Stimulated activated CD8-positive, alpha-beta memory T cell treated with anti-CD3 and anti-CD28 coated beads, Interleukin-15, amount 100 ng/mL, for 24 hours (primary cell): ENCODE results near the gene VAMP5.
A peak's percentile ranks its signal among the peaks of the same experiment; 100 is the strongest.
"Not testable (repeated sequence)": the region's sequence is repeated elsewhere in the genome, so short reads cannot be mapped to it uniquely, and the experiment has no call there.

Experiments used
- DNase-seq: peaks from one replicate; pipeline ENCODE4 v3.0.0-alpha.2; 2020; ENCODE audit warnings: low read depth

Gene VAMP5, protein sequence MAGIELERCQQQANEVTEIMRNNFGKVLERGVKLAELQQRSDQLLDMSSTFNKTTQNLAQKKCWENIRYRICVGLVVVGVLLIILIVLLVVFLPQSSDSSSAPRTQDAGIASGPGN

DNA sequence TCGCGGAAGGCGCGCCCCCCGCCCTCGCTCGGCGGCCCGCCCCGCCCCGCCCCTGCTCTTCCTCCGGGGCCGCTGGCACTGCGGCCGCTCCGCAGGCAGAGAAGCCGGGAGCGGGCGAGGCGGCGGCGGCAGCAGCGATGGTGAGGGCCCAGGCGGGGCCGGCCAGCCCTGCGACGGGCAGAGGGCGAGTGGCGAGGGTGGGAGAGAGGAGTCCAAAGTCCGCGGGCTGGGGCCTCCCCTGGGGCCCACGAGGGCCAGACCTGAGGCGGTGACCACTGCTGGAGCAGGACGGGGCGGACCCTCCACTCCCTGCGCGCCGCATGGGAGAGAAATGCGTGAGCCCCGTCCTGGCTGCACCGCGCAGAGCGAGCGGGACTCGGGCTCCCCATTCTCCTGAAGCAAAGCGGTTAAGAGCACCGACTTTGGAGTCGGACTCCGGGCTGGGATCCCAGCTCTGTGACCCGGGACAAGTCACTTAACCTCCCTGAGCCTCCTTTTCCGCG lies at the start of gene VAMP5:
Gene VAMP5 (plus strand): TSS at position 78 of the 503 bp plus-strand sequence. CDS start 60 bp downstream, at position 138.
- DNase-seq = no peak

DNA sequence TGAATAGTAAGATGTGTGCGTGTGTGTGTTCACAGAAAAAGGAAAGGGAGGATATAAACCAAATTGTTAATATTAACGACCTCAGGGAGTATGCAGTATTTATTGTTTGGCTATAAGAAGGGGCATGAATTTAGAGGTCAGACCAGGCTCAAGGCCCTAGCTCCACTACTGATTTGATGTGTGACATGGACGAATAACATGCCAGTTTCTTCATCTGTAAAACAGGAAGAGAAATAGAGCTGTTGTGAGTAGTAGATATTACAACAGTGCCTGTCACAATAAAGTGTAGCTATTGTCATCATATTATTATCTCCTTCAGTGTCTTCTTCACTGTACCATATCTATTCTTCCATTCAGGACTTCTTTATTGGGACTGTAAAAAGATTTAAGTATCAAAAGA lies 49.4 kb upstream of the VAMP5 start:
- no peak for DNase-seq

DNA sequence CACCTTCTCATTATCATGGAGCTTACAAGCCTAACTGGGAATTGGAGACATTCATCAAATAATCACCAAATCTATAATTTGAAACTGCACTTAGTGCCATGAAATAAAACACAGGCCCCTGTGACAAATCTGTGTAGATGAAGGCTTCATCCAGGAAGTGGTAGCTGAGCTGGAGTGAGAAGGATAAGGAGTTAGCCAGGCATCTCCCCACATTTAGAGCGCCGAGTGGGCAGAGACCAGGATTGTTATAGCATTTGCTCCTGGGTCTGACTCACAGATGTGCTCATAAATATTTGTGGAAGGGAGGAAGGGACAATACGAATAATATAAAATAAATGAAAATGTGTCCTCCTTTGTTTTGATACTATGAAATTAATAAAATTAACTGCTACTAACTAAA lies 47.8 kb upstream of the VAMP5 start:
- no peak for DNase-seq

DNA sequence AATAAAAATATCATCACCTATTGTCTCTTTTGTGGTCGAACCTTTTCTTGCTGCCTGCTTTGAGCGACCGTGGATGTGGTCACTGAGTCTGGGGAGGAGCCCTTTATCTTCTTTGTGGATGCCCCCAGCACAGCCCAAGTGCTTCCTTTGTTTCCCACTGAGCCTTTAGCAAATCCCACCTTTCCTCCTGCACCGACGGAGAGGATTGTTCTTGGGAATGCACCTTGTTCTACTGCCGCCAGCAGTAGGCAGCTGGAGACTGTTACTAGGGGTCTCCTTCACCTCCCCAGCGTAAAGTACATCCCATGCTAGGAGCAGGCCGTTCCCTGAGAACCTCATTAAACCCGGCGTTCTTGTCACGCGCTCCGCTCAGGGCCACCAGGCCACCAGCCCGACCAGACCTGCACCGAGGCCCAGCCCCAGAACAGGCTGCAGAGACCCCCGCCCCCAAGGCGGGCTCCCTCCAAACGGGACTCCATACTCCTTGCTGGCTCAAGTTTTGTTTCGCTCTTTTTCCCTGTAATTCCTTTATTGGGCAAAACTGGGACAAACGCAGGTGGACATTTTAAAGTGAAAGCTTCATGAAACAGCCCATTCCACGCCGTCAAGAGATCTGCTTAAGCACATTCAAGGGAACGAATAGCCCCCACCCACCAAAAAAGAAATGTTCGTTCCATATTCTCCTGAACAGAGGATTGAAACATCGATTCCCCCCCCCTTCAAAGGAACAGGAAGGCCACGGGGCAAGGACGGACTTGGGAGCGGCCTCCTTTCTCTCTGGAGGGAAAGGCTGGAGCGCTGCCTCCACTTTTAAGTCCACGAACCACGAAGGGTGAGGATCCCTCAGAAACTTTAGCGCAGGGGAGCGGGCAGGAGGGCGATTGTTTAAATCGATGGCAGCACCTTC lies 46.4 kb upstream of the VAMP5 start:
- no peak for DNase-seq

DNA sequence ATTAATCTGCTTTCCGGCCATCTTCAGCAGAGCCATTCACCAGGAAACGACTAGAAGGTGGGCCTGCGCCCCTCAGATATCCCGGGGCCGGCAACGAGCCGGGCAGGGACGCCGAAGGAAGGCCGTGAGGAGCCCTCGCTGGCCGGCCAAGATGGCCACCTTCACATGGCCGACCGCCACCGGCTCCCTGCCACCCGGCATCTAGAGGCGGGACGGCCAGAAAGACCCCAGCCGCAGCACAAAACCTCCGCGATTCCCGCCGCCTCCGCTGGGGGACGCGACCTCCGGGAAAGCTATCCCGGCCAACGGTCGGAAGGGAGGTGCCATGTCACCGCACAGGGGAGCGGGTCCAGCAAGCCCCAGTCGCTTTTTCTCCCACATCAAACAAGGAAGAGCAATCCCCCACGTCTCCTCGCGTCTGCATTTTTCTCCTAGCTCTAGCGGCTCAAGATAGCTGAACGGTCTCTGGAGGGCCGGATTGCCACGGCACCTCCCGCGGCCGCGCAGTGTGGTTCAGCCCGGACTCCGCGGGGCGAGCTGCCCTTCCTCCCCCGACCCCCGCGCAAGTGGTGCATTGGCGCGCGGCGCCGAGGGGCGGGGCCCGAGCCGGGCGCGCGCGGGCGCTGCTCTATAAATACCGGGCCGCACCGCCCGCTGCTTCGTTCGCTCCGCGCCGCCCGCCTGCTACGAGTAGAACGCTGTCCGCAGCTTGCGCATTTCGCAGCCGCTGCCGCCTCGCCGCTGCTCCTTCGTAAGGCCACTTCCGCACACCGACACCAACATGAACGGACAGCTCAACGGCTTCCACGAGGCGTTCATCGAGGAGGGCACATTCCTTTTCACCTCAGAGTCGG lies 45.5 kb upstream of the VAMP5 start, which contains the start of gene MAT2A:
Gene MAT2A (plus strand): TSS at position 662 of the 854 bp plus-strand sequence. CDS start 120 bp downstream, at position 782.
- peak; percentile 88 for DNase-seq

DNA sequence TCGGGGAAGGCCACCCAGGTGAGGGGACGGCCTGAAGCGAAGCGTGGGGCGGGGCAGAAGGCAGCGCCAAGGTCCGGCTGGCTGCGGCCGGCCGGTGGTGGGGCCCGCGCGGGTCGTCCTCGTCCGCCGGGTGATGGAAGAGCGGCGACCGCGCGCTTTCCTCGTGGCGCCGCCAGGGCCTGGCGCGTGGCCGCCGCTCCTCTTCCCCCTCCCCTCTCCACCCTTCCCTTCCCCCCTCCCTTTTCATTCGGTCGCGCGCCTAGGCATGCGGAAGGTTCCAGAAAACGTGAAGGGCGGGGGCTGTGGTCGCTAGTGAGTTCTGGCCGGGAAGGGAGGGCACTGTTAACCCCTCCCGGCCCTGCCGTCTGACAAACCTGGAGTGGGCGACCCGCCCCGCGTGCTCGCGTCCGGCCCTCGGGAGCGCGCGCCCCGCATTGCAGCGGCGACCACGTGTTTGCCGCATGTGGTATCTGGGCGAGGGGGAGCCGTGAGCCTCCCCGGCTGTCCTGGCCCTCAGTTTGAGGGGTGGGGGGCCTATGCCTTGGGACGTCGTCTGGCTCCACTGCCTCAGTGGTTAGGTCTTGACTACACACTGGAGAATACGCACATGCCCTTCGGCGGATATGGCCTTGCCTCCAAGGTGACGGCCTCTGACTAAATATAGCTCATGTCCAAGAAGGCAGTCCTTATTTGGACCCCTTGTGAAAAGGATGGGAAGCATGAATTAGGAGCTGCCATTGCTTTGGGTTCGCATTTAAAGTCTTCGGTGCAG lies 44.7 kb upstream of the VAMP5 start:
- peak; percentile 61 for DNase-seq

DNA sequence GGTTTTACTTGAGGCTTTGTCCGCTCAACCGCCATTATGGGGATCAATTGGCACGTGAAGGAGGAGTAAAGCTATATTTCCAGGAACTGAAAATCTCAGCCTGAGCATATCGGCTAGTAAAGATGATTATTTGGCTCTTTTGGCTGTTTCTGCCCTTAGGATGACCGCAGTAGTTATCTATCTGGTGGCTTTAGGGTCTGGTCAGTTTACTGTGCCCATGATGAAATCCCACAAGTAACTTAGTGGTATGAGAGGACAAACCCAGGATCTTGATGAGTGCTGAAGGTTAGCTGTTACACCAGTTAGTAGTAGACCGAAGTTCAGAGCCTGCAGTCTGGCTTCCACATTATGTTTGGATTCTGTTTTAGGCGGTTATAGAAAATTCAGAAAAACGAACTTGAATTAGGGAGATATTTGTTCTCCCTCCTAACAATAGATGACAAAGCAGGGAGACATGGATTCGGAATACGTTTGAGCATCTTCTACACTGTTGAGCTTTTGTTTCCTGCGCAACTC lies 44.0 kb upstream of the VAMP5 start:
- no peak for DNase-seq

DNA sequence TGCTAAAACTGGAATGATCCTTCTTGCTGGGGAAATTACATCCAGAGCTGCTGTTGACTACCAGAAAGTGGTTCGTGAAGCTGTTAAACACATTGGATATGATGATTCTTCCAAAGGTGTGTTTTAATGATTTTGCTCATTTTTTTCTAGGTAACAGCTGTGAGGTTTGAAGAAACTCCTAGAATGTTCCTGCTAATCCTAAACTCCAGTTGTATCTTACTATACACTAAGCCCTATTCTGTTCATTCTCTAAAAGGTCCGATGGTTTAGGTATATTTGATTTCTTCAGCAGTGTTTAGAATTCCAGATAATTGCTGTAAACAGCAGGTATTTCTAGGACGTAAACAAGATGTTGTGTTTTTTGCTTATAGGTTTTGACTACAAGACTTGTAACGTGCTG lies 43.0 kb upstream of the VAMP5 start:
- DNase-seq = no peak

DNA sequence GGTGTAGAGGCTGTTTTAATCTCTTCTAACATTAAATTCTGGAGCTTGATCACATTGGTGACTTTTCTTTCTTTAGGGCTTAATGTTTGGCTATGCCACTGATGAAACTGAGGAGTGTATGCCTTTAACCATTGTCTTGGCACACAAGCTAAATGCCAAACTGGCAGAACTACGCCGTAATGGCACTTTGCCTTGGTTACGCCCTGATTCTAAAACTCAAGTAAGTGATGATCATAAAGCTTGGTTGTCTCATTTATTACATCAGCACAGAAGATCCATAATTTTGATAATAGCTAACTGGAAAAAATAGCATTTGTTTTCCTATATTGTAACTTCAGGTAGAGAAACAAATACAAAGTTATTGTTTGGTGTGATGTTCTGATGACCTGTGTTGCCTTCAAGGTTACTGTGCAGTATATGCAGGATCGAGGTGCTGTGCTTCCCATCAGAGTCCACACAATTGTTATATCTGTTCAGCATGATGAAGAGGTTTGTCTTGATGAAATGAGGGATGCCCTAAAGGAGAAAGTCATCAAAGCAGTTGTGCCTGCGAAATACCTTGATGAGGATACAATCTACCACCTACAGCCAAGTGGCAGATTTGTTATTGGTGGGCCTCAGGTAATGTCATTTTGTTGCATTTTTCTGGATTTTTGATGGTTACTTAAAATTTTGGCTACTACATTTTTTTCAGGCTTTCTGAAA lies 42.3 kb upstream of the VAMP5 start:
- DNase-seq = no peak

DNA sequence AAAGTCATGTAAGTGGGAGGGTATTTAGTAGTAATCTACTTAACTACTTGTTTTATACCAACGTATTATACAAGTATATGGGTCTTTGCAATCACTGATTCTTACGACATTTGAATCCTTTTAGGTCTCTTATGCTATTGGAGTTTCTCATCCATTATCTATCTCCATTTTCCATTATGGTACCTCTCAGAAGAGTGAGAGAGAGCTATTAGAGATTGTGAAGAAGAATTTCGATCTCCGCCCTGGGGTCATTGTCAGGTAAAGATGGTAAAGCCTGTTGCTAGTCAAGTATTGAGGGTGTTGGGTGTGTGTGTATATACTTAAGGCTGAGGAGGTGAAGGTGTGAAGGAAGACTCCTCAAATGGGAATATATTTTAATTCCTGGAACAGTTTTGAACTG lies 41.5 kb upstream of the VAMP5 start:
- DNase-seq = no peak

DNA sequence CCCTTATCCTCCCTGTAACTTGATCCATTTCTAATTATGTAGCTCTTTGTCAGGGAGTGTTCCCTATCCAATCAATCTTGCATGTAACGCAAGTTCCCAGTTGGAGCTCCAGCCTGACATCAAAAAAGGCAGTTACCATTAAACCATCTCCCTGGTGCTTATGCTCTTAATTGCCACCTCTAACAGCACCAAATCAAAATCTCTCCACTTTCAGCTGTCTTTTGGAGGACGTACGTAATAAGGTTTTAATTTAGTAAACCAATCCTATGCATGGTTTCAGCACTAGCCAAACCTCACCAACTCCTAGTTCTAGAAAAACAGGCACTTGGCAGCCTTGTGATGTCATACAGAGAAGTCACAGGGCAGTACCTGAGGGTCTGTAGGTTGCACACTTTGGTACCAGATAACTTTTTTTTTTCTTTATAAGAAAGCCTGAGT lies 40.0 kb upstream of the VAMP5 start:
- not testable (repeated sequence) for DNase-seq

DNA sequence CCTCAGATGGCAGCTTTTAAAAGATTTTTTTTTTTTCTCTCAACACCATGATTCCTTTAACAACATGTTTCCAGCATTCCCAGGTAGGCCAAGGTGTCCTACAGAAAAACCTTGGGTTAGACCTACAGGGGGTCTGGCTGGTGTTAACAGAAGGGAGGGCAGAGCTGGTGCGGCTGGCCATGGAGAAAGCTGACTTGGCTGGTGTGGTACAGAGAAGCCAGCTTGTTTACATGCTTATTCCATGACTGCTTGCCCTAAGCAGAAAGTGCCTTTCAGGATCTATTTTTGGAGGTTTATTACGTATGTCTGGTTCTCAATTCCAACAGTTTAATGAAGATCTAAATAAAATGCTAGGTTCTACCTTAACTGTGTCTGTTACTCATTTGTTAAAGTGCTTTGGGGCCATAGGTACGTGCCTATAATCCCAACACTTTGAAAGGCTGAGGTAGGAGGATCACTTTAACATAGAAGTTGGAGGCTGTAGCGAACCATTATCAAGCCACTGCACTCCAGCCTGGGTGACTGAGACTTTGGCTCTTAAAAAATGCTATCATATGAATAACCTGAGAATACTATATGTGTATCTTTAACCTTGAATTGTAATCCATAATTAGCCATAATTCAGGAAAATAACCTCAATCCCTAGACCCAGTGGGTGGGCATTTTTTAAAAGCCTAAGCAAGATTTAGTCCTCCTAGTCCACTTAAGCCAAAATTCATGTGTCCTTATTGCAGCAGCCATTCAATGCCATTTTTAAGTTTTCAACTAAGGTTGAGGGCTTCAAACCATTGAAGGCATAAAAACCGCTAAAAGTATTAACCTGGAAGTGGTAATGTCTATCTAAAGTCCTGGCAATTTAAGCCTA lies 39.1 kb upstream of the VAMP5 start:
- not testable (repeated sequence) for DNase-seq

DNA sequence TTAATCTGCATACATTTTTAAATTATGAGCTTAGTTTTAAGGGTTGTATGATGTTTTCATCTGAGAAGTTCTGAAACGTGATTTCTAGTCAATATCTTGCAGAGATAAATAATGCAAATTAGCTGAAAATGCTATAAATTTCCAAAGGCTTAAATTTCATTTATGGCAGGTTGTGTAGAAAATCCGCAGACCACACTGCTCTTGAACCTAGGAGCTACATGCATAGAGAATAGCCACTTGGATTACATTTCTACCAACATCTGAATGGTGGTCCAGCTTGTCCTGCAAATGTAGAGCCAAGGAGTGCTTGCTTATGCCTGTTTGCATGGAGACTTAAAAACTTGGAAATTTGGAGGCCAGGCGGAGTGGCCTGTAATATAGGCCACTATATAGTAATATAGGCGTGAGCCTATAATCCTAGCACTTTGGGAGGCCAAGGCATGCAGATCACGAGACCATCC lies 38.4 kb upstream of the VAMP5 start:
- DNase-seq = no peak

DNA sequence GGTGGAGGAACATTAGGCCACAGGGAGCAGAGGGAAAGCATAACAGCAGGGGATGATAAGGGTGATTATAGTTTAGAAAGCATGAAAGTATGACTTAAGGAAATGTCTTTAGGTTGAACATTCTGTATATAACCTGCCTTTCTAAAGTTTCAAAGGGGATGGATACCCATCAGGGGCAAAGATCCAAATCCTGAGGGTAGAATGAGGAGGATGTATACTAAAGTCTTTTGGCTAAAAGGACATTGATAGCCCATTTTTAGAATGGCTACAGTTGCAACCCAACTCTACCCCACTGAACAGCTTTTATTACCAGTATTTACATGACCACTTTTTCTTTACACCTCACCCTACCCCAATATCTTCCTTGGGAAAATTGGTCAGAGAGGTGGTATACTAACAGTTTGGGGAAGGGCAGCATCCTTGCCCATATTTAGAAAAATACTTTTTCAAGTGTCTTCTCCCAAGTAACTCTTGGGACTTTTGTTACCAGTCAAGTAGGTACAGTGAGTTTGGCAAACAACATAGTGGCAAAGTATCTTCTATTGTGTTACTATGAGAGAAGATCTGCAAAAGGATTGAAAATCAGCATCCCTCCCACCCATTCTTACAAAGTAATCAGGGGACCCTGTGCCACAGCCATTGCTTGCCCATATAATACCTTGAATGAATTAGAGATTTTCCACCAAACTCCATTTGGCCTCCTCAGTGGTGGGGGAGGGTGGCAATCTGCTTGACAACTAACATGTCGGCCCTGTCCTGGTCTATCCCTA lies 37.0 kb upstream of the VAMP5 start:
- DNase-seq = no peak

DNA sequence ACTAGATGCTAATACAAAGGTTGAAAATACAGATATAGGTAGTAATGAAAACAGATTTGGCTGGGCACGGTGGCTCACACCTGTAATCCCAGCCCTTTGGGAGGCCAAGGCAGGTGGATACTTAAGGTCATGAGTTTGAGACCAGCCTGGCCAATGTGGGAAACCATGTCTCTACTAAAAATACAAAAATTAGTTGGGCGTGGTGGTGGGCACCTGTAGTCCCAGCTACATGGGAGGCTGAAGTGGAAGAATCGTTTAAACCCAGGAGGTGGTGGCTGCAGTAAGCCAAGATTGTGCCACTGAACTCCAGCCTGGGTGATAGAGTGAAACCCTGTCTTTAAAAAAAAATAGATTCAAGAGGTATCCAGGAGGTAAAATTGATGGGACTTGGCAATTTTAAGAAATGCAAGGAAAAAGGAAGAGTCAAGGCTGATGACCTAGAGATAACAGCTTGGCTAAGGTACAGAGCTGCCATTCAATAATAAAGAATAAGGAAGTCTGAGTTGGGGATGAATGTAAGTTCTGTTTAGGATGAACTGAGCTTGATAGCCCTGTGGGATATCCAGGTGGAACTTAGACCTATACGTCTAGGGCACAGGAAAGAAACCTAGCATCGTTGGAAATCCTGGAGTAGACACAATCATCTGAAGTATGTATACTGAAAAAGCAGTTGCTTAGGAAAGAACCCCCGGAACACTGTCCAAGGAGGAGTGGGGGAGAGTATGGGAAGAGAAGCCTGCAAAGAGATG lies 36.2 kb upstream of the VAMP5 start:
- DNase-seq = no peak

DNA sequence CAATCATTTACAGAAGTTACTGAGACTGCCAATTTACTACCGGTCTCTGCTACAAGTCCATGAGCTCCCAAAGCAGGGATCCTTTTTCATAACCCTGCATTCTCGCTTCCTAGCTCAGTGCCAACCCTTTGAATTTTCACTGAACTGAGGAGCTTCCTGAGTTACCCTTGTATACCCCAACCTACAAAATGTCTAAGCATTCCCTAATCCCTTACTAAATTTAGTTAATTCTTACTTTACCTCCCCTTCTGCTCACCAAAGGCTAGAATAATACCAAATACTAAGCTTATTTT lies 35.7 kb upstream of the VAMP5 start:
- no peak for DNase-seq

DNA sequence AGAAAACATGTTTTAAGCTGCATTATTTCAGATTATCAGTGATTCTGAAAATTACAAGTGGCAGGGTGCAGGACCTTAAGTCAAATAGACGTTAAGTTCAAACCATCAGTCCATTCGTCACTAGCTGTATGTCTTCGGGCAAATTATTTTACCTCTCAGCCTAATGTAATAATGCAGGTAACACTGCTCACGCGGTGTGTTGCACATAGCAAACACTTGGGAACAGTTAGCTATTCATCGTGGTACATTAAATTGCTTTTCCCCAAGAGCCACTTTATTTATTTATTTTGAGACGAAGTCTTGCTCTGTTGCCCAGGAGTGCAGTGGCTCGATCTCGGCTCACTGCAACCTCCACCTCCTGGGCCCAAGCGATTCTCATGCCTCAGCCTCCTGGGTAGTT lies 35.1 kb upstream of the VAMP5 start:
- DNase-seq = no peak

DNA sequence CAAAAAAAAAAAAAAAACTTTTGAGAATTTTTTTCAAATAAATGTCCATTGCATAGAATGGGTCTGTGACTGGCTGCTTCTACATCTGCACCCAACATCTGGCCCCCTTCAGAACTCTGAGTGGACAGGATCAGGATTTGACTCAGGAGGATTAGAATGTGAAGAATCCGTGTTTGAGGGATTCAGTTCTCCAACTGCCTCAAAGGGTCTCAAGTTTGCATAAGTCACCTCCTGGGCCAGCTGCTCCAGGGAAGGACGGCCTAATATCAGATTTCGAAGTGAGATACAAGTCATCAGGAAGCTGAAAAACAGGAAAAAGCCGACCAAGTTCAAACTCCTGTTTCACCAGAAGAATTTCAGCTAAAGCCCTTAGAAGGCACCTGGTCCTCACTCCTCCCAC lies 34.4 kb upstream of the VAMP5 start:
- DNase-seq = no peak
